Activated T-cell treated with anti-CD3 and anti-CD28 coated beads, Interleukin-2, amount 50 U/mL, for 24 hours (primary cell): ENCODE measurements around the gene SELP.
A peak's percentile ranks its signal among the peaks of the same experiment; 100 is the strongest.

ENCODE experiments used
- DNase-seq: peaks from one replicate; pipeline ENCODE4 v3.0.0-alpha.2; 2020
- H3K27ac Mint-ChIP-seq: 2 replicates; pipeline ENCODE4 v1.8.0; 2020; ENCODE audit warnings: mild to moderate bottlenecking, mixed read lengths
- H3K27me3 Mint-ChIP-seq: 2 replicates; pipeline ENCODE4 v1.8.0; 2020; ENCODE audit warnings: mixed read lengths
- H3K36me3 Mint-ChIP-seq: 2 replicates; pipeline ENCODE4 v1.8.0; 2020; ENCODE audit warnings: low read depth, mixed read lengths
- H3K4me1 Mint-ChIP-seq: 2 replicates; pipeline ENCODE4 v1.8.0; 2020; ENCODE audit warnings: low read depth, mixed read lengths
- H3K4me3 Mint-ChIP-seq: 2 replicates; pipeline ENCODE4 v1.8.0; 2020; ENCODE audit warnings: mild to moderate bottlenecking, moderate library complexity, mixed read lengths
- H3K9me3 Mint-ChIP-seq: 2 replicates; pipeline ENCODE4 v1.8.0; 2020; ENCODE audit warnings: mixed read lengths

Gene SELP

DNA sequence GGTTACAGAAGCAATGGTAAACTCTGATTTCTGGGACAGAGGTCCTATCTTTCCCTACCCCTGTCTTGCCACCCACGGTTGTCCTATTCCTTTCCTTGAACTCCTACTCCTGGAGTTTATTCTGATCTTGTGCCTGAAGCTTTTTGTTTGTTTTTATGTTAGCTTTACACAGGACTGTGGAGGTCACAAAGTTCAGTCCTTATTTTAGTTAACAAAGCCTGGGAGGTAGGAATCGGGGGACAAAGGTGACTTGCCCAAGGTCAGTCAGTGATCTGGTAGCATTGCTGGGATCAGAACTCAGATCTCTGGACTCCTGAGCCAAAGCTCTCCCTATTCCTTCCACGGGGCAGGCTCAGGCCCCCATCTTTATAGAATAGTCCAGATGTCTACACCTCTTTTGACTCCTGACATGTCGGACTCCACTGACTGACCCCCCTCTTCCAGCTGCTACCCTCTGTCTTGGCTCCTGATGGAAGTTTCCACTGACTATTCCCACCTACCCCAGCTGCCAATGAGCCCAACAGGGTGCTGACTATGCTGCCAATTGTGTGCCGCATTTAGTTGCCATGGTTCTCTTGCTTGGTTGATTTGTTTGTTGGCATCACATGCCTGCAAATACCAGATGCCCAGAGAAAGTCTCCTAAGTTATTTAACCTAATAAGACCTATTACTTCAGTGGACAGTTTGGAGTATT is 53.5 kb downstream of the SELP start:
- H3K27me3 Mint-ChIP-seq, result no peaks in the 10 kb centered on the region
- DNase-seq, result no peak

DNA sequence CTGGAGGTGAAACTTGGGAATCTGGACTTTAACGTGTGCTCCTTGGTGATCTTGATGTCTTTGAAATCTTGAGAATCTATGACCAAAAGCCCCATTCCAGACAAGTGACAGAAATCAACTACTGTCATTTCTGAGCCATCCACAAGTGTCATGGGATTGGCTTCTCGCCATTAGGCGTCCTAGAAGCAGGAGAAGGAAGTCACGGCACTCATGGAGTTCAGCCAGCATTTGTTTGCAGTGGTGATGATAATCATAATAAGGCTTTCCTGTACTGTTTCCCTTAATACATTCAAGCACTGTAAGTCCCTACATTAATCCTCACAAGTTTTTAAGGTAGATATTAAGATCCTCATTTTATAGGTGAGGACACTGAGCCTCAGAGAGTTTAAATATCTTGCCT is 55.6 kb downstream of the SELP start:
- Mint-ChIP-seq H3K4me3 (no peak overlapping the region), H3K36me3 (peaks cover 71% of the 10 kb centered on the region), H3K9me3 (no peaks in the 10 kb centered on the region), H3K27me3 (no peaks in the 10 kb centered on the region), H3K4me1 (peaks cover 25% of the 10 kb centered on the region), H3K27ac (no peak overlapping the region)
- DNase-seq, result no peak

More for the DNA sequence above, 53.5 kb downstream of the SELP start:
- H3K4me3 Mint-ChIP-seq, result no peak overlapping the region
- H3K27ac Mint-ChIP-seq, result no peak overlapping the region
- peaks cover 53% of the 10 kb centered on the region for H3K36me3 Mint-ChIP-seq
- peaks cover 25% of the 10 kb centered on the region for H3K4me1 Mint-ChIP-seq
- no peaks in the 10 kb centered on the region for H3K9me3 Mint-ChIP-seq

DNA sequence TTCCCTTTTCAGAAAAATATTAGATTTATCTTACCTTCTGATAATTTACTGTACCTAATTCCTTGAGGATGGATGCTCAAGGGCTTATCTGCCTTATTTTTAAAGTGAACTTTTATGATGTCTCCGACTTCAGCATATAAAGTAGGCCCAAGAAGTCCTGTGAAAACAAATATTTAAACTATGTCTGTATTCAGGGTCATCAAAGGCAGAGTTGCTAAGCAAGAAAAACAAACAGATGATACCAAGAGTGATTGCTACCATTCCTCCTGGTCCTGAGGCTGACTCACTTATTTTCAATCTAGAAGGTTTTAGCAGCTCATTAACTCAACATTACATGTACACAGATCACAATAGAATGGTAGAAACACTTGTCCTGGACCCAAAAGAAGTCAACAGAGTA is 57.7 kb downstream of the SELP start:
- peaks cover 24% of the 10 kb centered on the region for H3K4me1 Mint-ChIP-seq
- H3K4me3 Mint-ChIP-seq, result no peak overlapping the region
- peak overlapping the region; percentile 38 for H3K27ac Mint-ChIP-seq

GRCh38 chr1:169571450-169571849 is 58.5 kb downstream of the SELP start:
- Mint-ChIP-seq H3K36me3 (peaks cover 92% of the 10 kb centered on the region), H3K4me1 (peaks cover 28% of the 10 kb centered on the region), H3K9me3 (no peaks in the 10 kb centered on the region), H3K27ac (no peak overlapping the region), H3K4me3 (no peak overlapping the region), H3K27me3 (no peaks in the 10 kb centered on the region)
- DNase-seq, result no peak

More for the DNA sequence above, 57.7 kb downstream of the SELP start:
- Mint-ChIP-seq H3K27me3 (no peaks in the 10 kb centered on the region), H3K36me3 (peaks cover 91% of the 10 kb centered on the region), H3K9me3 (no peaks in the 10 kb centered on the region)
- DNase-seq, result no peak

DNA sequence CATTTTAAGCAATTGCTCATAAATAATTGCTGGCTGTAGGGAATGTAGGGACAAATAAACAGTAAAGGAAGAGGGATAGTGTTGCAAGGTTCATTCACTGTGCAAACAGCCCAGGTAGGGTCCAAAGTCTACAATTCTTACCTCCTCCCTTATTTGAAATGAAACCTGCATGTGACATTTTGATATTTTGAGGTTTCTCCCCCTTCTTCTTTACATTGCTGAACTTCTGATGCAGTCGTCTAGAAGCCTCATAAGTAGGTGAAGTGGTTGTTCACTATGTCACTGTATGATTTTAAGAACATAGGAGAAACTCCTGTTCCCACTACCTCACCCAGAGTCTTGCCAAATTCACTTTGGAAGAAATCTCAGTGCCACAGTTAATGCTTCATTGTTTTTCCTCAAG is 59.8 kb downstream of the SELP start:
- H3K4me1 Mint-ChIP-seq, result peaks cover 33% of the 10 kb centered on the region
- no peak for DNase-seq
- H3K36me3 Mint-ChIP-seq, result peaks cover 92% of the 10 kb centered on the region
- no peaks in the 10 kb centered on the region for H3K9me3 Mint-ChIP-seq
- H3K27ac Mint-ChIP-seq, result no peak overlapping the region
- H3K27me3 Mint-ChIP-seq, result no peaks in the 10 kb centered on the region
- H3K4me3 Mint-ChIP-seq, result no peak overlapping the region

DNA sequence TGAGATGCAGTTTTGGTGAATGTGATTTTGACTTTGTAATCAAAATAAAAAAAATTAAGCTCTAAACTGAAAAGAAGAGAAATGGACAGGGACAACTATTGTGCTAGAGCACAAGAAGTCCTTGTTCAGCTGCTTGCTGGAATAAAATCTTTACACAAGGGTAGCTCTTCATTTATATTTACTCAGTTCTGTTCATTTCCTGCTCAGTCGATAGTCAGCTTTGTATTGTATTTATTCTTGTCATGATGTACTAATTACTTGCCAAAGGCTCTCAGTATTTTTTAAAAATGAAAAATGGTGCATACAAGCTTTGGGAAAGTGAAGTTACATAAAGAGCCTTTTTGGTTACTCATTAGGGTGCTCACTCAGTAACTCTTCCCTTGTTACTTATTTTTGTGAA is 61.4 kb downstream of the SELP start:
- H3K4me1 Mint-ChIP-seq, result peaks cover 41% of the 10 kb centered on the region
- DNase-seq, result no peak
- H3K27me3 Mint-ChIP-seq, result no peaks in the 10 kb centered on the region
- H3K4me3 Mint-ChIP-seq, result no peak overlapping the region
- peaks cover 4% of the 10 kb centered on the region for H3K9me3 Mint-ChIP-seq
- H3K36me3 Mint-ChIP-seq, result peaks cover 94% of the 10 kb centered on the region
- no peak overlapping the region for H3K27ac Mint-ChIP-seq

GRCh38 chr1:169565335-169566271 is 64.3 kb downstream of the SELP start:
- H3K27ac Mint-ChIP-seq, result no peak overlapping the region
- H3K9me3 Mint-ChIP-seq, result peaks cover 4% of the 10 kb centered on the region
- DNase-seq, result no peak
- H3K36me3 Mint-ChIP-seq, result peaks cover 91% of the 10 kb centered on the region
- H3K27me3 Mint-ChIP-seq, result no peaks in the 10 kb centered on the region
- H3K4me3 Mint-ChIP-seq, result no peak overlapping the region
- peaks cover 27% of the 10 kb centered on the region for H3K4me1 Mint-ChIP-seq

- Mint-ChIP-seq H3K4me1 (peaks cover 27% of the 10 kb centered on the region), H3K27ac (no peak overlapping the region), H3K9me3 (peaks cover 4% of the 10 kb centered on the region), H3K27me3 (no peaks in the 10 kb centered on the region), H3K36me3 (peaks cover 94% of the 10 kb centered on the region), H3K4me3 (no peak overlapping the region)
- DNase-seq, result no peak
Measured at GRCh38 chr1:169563650-169564049, 66.3 kb downstream of the SELP start.

DNA sequence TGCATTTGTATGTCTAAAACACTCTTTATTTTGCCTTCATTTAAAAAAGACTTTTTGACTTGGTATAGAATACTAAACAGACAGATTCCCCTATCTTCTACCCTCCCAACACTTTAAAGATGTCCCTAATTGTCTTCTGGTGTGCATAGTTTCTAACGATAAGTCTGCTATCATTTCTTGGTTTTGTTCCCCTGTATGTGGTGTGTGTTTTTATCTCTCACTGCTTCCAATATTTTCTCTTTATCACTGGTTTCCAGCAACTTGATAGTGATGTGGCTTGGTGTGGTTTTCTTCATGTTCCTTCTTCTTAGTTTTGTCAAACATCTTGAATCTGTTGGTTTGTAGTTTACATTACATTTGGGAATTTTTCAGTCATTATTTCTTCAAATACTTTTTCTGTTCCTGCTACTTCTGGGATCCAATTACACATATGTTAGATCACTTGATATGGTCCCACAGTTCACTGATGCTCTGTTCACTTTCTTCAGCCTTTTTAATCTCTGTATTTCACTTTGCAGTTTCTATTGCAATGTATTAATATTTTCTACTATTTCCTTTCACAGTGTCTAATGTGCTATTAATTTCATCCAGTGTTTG is 66.8 kb downstream of the SELP start:
- Mint-ChIP-seq H3K9me3 (peaks cover 4% of the 10 kb centered on the region), H3K4me3 (no peak overlapping the region), H3K27me3 (no peaks in the 10 kb centered on the region), H3K27ac (peak overlapping the region; percentile 2), H3K4me1 (peaks cover 27% of the 10 kb centered on the region), H3K36me3 (peaks cover 94% of the 10 kb centered on the region)
- DNase-seq, result no peak

DNA sequence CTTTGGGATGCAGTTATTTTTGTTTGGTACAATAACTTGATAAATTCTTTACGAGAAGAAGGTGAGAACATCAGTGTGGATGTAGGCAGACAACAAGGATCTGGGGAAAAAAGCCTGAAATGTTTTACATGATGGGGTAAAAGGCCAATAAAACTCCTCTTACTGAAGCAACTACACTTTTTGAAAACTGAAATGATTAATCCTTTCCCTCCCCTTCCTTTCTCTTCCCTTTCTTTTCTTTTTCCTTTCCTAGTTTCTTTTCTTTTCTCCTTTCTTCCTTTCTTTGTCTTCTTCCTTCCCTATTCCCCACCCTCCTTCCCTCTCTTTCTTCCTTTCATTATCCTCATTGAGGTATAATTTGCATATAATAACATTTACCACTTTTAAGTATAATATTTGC is 68.2 kb downstream of the SELP start:
- peaks cover 4% of the 10 kb centered on the region for H3K9me3 Mint-ChIP-seq
- DNase-seq, result no peak
- H3K4me1 Mint-ChIP-seq, result peaks cover 23% of the 10 kb centered on the region
- H3K27me3 Mint-ChIP-seq, result no peaks in the 10 kb centered on the region
- H3K36me3 Mint-ChIP-seq, result peaks cover 94% of the 10 kb centered on the region
- no peak overlapping the region for H3K4me3 Mint-ChIP-seq
- no peak overlapping the region for H3K27ac Mint-ChIP-seq

GRCh38 chr1:169557131-169557530 is 72.8 kb downstream of the SELP start:
- Mint-ChIP-seq H3K4me3 (no peak overlapping the region), H3K27me3 (no peaks in the 10 kb centered on the region), H3K9me3 (no peaks in the 10 kb centered on the region), H3K36me3 (peaks cover 95% of the 10 kb centered on the region), H3K27ac (no peak overlapping the region), H3K4me1 (no peaks in the 10 kb centered on the region)
- DNase-seq, result no peak

DNA sequence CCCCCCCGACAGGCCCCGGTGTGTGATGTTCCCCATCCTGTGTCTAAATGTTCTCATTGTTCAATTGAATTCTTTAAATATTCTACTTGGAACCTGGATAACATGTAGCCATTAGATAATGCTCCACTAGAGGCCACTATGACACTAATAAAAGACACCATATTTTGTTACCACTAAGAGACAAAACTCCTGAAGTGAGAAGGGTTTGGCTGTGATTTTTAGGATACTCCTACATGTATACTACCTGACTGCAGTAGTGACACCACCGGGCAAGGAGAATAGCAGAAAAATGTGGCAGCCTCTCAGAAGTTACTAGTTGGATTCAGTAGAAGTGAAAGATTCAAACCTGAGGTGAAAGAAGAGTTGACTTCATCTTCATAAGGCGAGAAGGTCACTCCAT is 79.6 kb downstream of the SELP start:
- Mint-ChIP-seq H3K9me3 (no peaks in the 10 kb centered on the region), H3K27me3 (no peaks in the 10 kb centered on the region), H3K4me1 (peaks cover 3% of the 10 kb centered on the region), H3K4me3 (no peak overlapping the region), H3K36me3 (peaks cover 79% of the 10 kb centered on the region), H3K27ac (no peak overlapping the region)
- no peak for DNase-seq

- no peaks in the 10 kb centered on the region for H3K27me3 Mint-ChIP-seq
Measured at GRCh38 chr1:169548282-169548681, 81.6 kb downstream of the SELP start.

GRCh38 chr1:169546087-169546995 is 83.6 kb downstream of the SELP start:
- Mint-ChIP-seq H3K27me3 (no peaks in the 10 kb centered on the region), H3K36me3 (peaks cover 42% of the 10 kb centered on the region), H3K4me1 (peaks cover 3% of the 10 kb centered on the region), H3K4me3 (no peak overlapping the region), H3K9me3 (no peaks in the 10 kb centered on the region), H3K27ac (no peak overlapping the region)
- no peak for DNase-seq

More at GRCh38 chr1:169548282-169548681, 81.6 kb downstream of the SELP start:
- Mint-ChIP-seq H3K36me3 (peaks cover 60% of the 10 kb centered on the region), H3K4me1 (peaks cover 3% of the 10 kb centered on the region), H3K4me3 (no peak overlapping the region), H3K27ac (no peak overlapping the region), H3K9me3 (no peaks in the 10 kb centered on the region)
- DNase-seq, result no peak
